Progenitor cell of endocrine pancreas (in vitro differentiated cells): Measurements from ENCODE around the gene PAX3. TPM values are rescaled to one million over a fixed set of nuclear protein-coding genes. Genes with fewer than 3 reads are reported as not detected.

Experiments used
- DNase-seq: peaks from one replicate; pipeline ENCODE4 v3.0.0; 2021; ENCODE audit warnings: low spot score; ENCODE audit not compliant: unreplicated experiment
- H3K27ac Mint-ChIP-seq: 2 replicates; pipeline ENCODE4 v1.8.0; 2021; ENCODE audit warnings: mild to moderate bottlenecking, moderate library complexity, mixed read lengths
- H3K27me3 Mint-ChIP-seq: 2 replicates; pipeline ENCODE4 v1.8.0; 2021; ENCODE audit warnings: mixed read lengths
- H3K36me3 Mint-ChIP-seq: 2 replicates; pipeline ENCODE4 v1.8.0; 2022; ENCODE audit warnings: mixed read lengths; ENCODE audit not compliant: insufficient read depth
- H3K4me1 Mint-ChIP-seq: 2 replicates; pipeline ENCODE4 v1.8.0; 2021; ENCODE audit warnings: low read depth, mixed read lengths
- H3K4me3 Mint-ChIP-seq: 2 replicates; pipeline ENCODE4 v1.8.0; 2021; ENCODE audit warnings: low read depth, mild to moderate bottlenecking, moderate library complexity, mixed read lengths
- H3K9me3 Mint-ChIP-seq: 2 replicates; pipeline ENCODE4 v1.8.0; 2021; ENCODE audit warnings: low read depth, mixed read lengths
- long read RNA-seq: library from polyadenylated mRNA; unstranded; transcript quantifications from one replicate; pipeline ENCODE4 v2.0.0, GENCODE V29; 2020
- total RNA-seq: library from RNA; stranded (reverse); gene quantifications from 2 replicates; pipeline ENCODE4 v1.2.1, GENCODE V29; 2021
- TF ChIP-seq, protein P1 (sequence below): fragments of 200-600 bp; sonication (generic); IDR thresholded peaks from one replicate; pipeline ENCODE4 v1.5.0; 2021; ENCODE audit warnings: antibody characterized with exemption, mild to moderate bottlenecking; ENCODE audit not compliant: unreplicated experiment

PAX3 gene
- total RNA-seq: 0.16 TPM in 1 of 2 replicates, not detected in the other
- long read RNA-seq: 0 reads

DNA sequence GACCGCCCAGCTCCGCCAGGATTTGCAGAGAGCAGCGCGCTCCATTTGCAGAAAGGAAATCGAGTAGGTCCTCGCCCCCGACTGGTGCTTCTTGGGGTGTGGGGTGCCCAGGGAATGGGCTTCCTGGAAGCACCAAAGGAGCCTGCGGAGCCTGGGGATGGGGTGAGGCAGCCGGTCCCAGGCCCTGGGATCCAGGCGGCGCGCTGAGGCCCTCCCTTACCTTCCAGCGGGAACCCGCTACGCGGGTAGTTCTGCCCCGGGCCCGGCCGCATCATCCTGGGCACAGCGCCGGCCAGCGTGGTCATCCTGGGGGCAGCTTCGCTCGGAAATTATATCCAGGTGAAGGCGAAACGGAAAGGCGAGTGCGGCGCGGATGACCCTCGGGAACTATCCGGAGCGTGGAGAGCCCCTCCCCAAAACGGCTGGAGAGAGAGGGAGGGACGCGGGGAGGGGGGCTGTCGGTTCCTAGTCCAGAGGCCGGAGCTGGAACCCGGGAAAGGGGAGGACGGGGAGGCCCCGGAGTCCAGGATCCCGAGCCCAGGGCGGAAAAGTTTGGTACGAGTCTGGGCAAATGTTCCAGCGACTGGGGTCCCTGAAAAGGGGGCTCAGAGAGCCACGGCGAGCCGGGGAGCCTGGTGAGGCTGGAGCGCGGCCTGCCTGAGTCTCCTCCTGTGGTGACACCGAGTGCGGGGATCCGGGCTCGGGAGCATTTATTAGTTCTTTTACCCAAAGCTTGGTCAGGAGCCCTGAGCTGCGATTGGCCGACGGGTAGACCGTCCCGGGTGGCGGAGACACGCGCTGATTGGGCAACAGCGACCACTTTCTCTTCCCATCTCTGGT lies at the start of gene PAX3:
PAX3 (minus strand) TSS at position 688 of the 840 bp plus-strand sequence; CDS start at position 305, 383 bp downstream.
- TF ChIP-seq, protein P1, sequence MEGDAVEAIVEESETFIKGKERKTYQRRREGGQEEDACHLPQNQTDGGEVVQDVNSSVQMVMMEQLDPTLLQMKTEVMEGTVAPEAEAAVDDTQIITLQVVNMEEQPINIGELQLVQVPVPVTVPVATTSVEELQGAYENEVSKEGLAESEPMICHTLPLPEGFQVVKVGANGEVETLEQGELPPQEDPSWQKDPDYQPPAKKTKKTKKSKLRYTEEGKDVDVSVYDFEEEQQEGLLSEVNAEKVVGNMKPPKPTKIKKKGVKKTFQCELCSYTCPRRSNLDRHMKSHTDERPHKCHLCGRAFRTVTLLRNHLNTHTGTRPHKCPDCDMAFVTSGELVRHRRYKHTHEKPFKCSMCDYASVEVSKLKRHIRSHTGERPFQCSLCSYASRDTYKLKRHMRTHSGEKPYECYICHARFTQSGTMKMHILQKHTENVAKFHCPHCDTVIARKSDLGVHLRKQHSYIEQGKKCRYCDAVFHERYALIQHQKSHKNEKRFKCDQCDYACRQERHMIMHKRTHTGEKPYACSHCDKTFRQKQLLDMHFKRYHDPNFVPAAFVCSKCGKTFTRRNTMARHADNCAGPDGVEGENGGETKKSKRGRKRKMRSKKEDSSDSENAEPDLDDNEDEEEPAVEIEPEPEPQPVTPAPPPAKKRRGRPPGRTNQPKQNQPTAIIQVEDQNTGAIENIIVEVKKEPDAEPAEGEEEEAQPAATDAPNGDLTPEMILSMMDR: no peak
- H3K4me3 Mint-ChIP-seq: peak within 1 kb of the TSS; percentile 41
- H3K4me1 Mint-ChIP-seq: peaks cover 2% of the 10 kb centered on the region
- peaks cover 2% of the 10 kb centered on the region for H3K36me3 Mint-ChIP-seq
- H3K27ac Mint-ChIP-seq: peak within 1 kb of the TSS; percentile 23
- DNase-seq: no peak
- H3K27me3 Mint-ChIP-seq: peaks cover 100% of the 10 kb centered on the region
- no peaks in the 10 kb centered on the region for H3K9me3 Mint-ChIP-seq

DNA sequence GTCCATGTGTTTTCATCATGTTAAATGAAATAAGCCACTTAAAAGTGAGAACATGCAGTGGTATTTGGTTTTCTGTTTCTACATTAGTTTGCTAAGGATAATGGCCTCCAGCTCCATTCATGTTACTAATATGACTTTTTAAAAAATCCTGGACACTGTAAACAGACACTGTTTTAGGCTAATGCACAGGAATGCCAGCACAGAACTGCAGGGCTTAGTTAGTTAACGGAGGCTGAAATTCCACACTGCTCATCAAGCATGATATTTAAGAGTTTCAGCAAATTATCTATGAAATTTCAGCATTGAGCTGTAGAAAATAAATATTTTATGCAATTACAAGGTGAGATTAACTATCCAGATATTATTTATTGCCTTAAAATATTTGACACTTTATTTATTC lies 42.5 kb upstream of the PAX3 start:
- H3K4me3 Mint-ChIP-seq: no peak overlapping the region
- TF ChIP-seq, protein P1: no peak
- H3K27ac Mint-ChIP-seq: no peak overlapping the region
- H3K9me3 Mint-ChIP-seq: no peaks in the 10 kb centered on the region
- no peaks in the 10 kb centered on the region for H3K4me1 Mint-ChIP-seq
- peaks cover 5% of the 10 kb centered on the region for H3K27me3 Mint-ChIP-seq
- DNase-seq: no peak
- H3K36me3 Mint-ChIP-seq: no peaks in the 10 kb centered on the region

DNA sequence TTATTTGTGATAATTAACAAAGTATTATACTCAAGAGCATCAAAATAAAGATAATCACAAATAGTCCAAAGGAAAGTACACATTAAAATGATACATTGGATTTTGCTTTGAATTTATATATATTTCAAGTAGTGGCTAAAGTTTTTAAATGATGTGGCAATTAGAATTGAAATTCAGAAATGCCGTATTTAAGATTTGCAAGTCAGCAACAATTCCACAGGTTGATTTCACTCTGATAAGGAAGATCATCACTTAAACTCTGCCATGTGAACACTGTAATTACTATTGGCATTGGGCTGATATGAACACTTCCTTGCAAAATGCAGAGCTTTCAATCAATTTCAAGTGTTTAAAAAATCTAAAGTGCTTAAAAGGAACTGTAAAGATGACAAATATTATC lies 39.6 kb upstream of the PAX3 start:
- no peak overlapping the region for H3K27ac Mint-ChIP-seq
- peaks cover 13% of the 10 kb centered on the region for H3K9me3 Mint-ChIP-seq
- TF ChIP-seq, protein P1: no peak
- no peaks in the 10 kb centered on the region for H3K4me1 Mint-ChIP-seq
- peaks cover 5% of the 10 kb centered on the region for H3K27me3 Mint-ChIP-seq
- DNase-seq: no peak
- H3K36me3 Mint-ChIP-seq: no peaks in the 10 kb centered on the region
- H3K4me3 Mint-ChIP-seq: no peak overlapping the region

DNA sequence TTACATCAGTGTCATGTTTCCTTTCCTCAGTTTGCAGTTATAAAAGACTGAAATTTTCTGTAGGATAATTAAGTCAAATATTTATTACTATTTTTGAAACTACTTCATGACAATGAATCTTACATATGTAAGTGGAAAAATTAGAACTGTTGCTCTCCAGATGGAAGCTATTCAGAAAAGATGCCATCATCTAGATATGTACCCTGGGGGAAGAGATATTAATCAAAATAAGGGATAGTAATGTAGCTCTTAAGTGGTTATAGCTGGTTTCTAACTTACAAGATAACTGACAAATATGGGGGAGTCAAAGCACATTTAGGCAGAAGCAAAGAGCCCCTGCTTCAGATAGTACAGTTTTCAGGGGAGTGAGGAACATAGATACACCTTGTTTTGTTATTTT lies 38.1 kb upstream of the PAX3 start:
- Mint-ChIP-seq H3K36me3 (no peaks in the 10 kb centered on the region), H3K27ac (no peak overlapping the region), H3K4me1 (no peaks in the 10 kb centered on the region)

DNA sequence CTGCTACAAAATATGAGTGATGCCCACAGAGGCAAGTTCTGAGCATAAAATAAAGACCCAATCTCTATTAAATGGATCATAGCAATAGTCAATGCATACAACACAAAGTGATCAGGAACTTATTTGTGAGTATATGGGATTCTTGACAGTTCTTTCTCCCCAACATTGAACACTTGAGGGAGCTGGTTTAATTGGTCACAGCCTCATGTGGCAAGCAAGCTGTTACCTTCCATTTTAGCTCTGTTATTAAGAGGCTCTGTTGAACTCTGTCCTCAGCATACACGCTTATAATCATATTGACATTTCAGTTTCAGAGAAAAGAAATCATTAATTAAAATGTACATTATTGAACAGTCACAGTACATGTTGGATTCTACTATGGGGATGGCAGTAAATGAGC lies 37.6 kb upstream of the PAX3 start:
- no peak overlapping the region for H3K4me3 Mint-ChIP-seq
- TF ChIP-seq, protein P1: no peak
- no peaks in the 10 kb centered on the region for H3K36me3 Mint-ChIP-seq
- H3K27ac Mint-ChIP-seq: no peak overlapping the region
- DNase-seq: no peak
- H3K27me3 Mint-ChIP-seq: peaks cover 5% of the 10 kb centered on the region
- peaks cover 13% of the 10 kb centered on the region for H3K9me3 Mint-ChIP-seq
- no peaks in the 10 kb centered on the region for H3K4me1 Mint-ChIP-seq

More for the DNA sequence above, 38.1 kb upstream of the PAX3 start:
- H3K4me3 Mint-ChIP-seq: no peak overlapping the region
- H3K27me3 Mint-ChIP-seq: peaks cover 5% of the 10 kb centered on the region
- H3K9me3 Mint-ChIP-seq: peaks cover 13% of the 10 kb centered on the region
- DNase-seq: no peak
- TF ChIP-seq, protein P1: no peak
